GM21423 (cell line): Measurements from ENCODE around the gene PCBD1.

Experiments
- ATAC-seq: cut with Tn5 transposase; IDR thresholded peaks from one replicate; pipeline ENCODE4 v1.9.1; 2021; ENCODE audit warnings: mild to moderate bottlenecking, moderate library complexity; ENCODE audit not compliant: unreplicated experiment

PCBD1 gene

DNA sequence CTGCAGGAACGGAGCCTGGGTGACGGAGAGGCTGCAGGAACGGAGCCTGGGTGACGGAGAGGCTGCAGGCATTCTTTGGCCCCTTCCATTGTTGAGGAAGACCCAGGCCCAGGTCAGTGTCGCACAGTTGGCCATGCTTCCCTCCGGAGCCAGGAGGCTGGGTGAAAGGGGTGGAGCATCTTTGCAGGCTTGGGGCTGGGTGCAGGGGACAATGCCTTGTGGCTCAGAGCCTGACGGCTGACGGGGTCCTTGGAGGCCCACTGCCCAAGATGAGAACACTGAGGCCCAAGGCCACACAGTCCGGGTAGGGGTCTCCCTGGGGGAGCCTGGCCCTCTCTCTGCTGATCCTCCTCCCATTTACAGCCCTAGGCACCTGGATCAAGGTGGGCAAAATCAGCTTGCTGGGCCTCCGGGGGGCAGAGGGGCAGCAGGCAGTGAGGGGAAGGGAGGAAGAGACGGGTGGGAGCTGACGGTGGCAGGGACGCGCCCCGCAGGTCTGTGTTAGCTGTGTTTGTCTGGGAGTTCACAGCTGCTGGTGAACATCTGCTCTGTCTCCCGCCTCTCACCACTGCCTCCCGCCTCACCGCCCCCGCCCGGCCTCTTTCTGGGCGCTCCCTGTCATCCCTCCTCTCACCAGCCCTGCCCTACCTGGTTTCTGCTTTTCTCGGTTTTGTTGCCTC lies 30.6 kb upstream of the PCBD1 start:
- no peak for ATAC-seq

DNA sequence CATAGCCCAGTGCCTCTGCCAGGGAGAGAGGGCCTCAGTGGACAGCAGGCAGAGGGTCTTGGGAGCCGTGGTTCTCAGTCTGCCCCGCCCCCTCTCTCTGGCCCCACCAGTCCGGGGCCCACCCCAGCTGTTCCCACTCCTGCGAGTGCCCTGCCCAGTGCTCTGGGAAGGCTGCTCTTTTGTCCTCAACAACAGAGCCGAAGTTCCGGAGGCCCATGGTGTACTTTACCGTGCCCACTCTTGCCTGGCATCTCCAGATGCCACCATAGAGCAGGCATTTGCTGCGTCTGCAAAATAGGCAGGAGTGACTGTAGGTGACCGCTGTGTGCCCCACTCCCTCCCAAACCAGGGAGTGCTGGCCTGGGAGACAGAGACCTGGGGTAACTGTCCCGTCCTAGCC lies 29.3 kb upstream of the PCBD1 start:
- no peak for ATAC-seq

DNA sequence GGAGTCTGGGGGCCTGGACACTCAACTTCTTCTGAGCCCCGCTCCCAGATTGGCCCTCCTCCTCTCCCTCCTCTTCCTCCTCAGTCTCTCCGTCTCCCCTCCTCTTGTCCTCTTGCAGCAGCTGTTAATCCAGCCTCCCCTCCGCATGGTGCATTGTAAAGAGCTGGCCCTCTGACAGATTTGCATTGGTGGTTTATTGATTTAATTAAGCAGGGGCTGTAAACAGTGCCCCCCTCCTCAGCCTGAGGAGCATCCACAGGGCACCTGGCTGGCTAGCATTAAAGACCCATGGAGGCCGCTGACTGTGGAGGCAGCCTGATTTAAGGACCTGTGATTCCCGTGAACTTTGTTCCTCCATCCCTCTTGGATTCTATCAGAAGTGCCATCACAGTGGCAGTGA lies 28.9 kb upstream of the PCBD1 start:
- no peak for ATAC-seq

GRCh38 chr10:70916241-70916640 lies 27.9 kb upstream of the PCBD1 start:
- no peak for ATAC-seq

- ATAC-seq: no peak
Measured at GRCh38 chr10:70915806-70916205, 27.4 kb upstream of the PCBD1 start.

- ATAC-seq: no peak
Measured at GRCh38 chr10:70915206-70915605, 26.8 kb upstream of the PCBD1 start.

DNA sequence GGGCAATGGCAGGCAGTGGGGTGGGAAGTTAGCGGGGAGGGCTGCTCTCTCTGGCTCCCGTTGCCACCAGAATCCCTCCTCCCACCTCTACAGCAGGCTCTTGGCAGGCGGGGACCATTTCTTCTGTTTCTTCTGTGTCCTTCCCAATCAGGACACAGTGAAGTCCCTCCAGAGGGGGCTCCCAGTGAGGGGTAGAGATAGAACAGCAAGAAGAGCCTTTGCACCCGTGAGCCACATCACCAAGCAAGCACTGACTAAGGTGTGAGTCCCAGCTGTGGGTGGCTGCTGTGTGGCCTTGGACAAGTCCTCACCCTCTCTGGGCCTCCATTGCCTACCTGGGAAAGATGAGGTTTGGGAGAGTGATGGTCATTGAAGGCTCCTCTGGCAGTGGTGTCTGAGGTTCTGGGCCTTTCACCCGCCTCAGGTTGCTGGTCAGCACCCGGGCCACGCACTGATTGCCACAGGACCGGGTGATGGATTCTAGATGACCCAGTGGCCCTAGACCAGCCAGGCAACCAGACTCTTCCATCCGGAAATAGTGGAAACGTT lies 26.0 kb upstream of the PCBD1 start:
- no peak for ATAC-seq

GRCh38 chr10:70913893-70914240 lies 25.5 kb upstream of the PCBD1 start:
- ATAC-seq: no peak

DNA sequence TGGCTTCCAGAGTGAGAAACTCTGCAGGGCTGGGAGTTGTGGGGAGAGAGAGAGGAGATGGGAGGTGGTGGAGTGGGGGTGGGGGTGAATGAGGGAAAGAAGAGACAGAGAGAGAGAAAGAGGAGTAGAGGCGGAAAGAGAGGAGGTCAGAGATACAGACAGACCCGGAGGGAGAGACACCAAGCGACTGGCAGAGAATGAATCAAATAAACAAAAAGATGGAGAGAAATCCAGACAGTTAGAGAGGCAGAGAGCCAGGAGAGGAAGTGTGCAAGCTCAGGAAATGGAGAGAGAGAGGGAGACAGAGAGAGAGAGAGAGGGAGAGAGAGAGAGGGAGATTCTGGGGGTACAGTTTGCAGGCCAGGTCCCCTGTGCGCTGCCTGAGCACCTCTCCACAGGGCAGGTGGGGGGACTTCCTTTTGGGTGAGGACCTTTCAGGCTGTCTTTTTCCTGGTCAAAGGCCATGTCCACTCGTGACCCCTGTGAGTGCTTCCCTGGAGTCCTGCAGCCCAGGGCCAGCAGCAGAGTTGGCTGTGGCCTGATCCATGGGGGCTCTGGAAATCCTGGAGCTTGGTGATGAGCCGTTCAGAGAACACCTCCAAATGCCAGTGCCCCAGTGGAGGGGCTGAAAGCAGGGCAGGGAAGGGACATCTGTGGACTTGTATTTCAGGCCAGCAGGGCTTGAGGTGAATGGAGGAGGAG lies 25.0 kb upstream of the PCBD1 start:
- no peak for ATAC-seq

GRCh38 chr10:70912556-70912955 lies 24.2 kb upstream of the PCBD1 start:
- ATAC-seq: no peak

- ATAC-seq: no peak
Measured at GRCh38 chr10:70911386-70911785, 23.0 kb upstream of the PCBD1 start.

DNA sequence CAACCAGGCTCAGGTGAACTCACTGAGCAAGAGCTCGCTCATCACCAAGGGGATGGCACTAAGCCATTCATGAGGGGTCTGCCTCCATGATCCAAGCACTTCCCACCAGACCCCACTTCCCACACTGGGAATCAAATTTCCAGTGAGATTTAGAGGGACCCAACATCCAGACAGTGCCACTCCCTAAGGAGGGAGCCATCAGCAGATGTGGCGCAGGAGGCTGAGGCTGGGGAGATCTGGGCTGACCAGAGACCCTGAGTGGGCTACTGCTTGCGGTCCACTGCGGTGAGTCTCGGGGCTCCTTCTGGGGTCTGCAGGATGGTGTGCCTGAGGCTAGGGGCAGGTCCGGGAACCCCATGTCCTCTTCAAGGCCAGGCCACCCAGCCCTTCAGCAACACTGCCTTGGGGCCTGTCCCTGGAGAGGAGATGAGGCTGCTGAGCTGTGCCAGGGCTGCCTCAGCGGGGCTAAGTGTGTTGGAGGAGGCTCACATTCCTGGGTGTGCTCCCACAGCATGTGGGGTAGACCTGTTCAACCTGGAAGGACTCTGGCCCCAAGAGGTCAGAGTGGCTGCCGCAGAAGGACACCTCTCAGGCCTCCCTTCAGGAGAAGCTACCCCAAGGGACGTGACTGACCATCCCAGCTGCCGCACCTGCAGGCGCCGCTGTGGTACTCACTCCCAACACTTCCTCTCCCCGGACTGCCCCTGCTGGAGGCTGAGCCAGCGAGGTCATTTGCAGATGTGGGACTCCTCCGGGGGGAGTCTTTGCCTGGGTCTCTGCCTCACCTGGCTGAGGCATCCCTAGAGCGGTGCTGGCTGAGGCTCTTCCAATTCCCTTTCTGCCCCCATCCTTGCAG lies 22.3 kb upstream of the PCBD1 start:
- no peak for ATAC-seq

- ATAC-seq: no peak
Measured at GRCh38 chr10:70909326-70909935, 21.1 kb upstream of the PCBD1 start.

- ATAC-seq: no peak
Measured at GRCh38 chr10:70908406-70909296, 20.3 kb upstream of the PCBD1 start.

GRCh38 chr10:70907637-70908405 lies 19.5 kb upstream of the PCBD1 start:
- no peak for ATAC-seq

GRCh38 chr10:70906953-70907636 lies 18.7 kb upstream of the PCBD1 start:
- ATAC-seq: no peak

DNA sequence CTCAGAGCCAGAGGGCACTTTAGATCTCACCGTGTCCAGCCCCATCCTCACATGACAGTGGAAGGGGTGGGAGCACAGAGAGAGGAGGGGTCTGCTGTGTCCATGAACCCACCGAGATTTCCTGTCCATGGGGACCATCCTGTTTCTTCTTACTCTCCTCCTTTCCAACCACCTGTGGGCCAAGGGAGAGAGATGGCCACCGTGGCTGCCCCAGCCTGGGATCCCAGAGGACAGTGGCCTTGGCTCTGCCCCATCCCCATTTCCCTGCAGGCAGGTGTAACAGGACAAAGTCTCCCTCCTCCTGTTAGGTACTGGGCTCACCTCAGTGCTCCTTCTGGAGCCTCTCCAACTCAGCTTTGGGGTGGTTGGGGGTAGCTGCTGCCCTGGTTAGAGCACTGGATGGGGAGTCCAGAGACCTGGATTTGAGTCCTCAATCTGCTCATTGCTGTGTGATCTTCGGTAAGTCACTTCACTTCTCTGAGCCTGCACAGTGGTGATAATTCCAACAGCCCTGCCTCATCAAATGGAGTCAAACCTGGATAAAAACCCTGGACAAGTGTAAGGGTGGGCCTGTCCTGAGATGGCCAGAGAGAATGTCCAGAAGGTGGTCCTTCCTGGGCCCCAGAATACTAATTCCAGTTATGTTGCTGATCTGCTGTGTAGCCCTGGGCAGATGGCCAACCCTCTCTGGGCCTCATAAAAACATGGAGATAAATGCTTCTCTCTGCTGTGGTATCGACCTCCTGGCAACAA lies 17.8 kb upstream of the PCBD1 start:
- ATAC-seq: no peak
